SK-N-SH treated with all-trans-retinoic acid at 6 μM for 48 hours (cell line): ENCODE results near the gene KCTD17.

Experiments used
- ARNTL ChIP-seq: fragments of 450-650 bp; formaldehyde crosslinking; IDR thresholded peaks from 2 replicates; pipeline ENCODE4 v1.5.0; 2020; ENCODE audit warnings: low read depth, mild to moderate bottlenecking, moderate library complexity, borderline replicate concordance
- ISL1 ChIP-seq: fragments of 250-450 bp; sonication (Bioruptor Pico); IDR thresholded peaks from 2 replicates; pipeline ENCODE4 v2.1.2; 2022; ENCODE audit warnings: mild to moderate bottlenecking, moderate library complexity
- OSR1 ChIP-seq: fragments of 250-450 bp; sonication (Bioruptor Pico); IDR thresholded peaks from 2 replicates; pipeline ENCODE4 v1.8.0; 2022; ENCODE audit warnings: moderate library complexity, mild to moderate bottlenecking, inconsistent platforms
- RARB ChIP-seq: fragments of 250-450 bp; sonication (Bioruptor Pico); IDR thresholded peaks from 2 replicates; pipeline ENCODE4 v1.8.0; 2021; ENCODE audit warnings: mild to moderate bottlenecking, moderate library complexity
- TCF4 ChIP-seq: fragments of 250-450 bp; sonication (Bioruptor Pico); IDR thresholded peaks from 2 replicates; pipeline ENCODE4 v1.8.0; 2021; ENCODE audit warnings: mild to moderate bottlenecking, moderate library complexity, borderline replicate concordance
- ZFP3 ChIP-seq: fragments of 250-450 bp; sonication (Bioruptor Pico); IDR thresholded peaks from 2 replicates; pipeline ENCODE4 v1.5.0; 2020; ENCODE audit warnings: mild to moderate bottlenecking, moderate library complexity
- ZNF70 ChIP-seq: fragments of 450-650 bp; formaldehyde crosslinking; IDR thresholded peaks from 2 replicates; pipeline ENCODE4 v1.5.0; 2020; ENCODE audit warnings: mild to moderate bottlenecking, moderate library complexity
- ZNF8 ChIP-seq: fragments of 450-650 bp; formaldehyde crosslinking; IDR thresholded peaks from 2 replicates; pipeline ENCODE4 v1.5.0; 2020; ENCODE audit warnings: mild to moderate bottlenecking, moderate library complexity
- TF ChIP-seq, protein P1 (sequence below): fragments of 250-450 bp; sonication (Bioruptor Pico); IDR thresholded peaks from 2 replicates; pipeline ENCODE4 v1.5.1; 2020; ENCODE audit warnings: low read depth, mild to moderate bottlenecking, moderate library complexity
- TF ChIP-seq, protein P2 (sequence below): fragments of 250-450 bp; sonication (Bioruptor Pico); IDR thresholded peaks from 2 replicates; pipeline ENCODE4 v1.8.0; 2020; ENCODE audit warnings: mild to moderate bottlenecking, moderate library complexity, borderline replicate concordance
- TF ChIP-seq, protein P3 (sequence below): fragments of 250-450 bp; sonication (Bioruptor Pico); IDR thresholded peaks from 2 replicates; pipeline ENCODE4 v1.5.0; 2020; ENCODE audit warnings: mild to moderate bottlenecking, moderate library complexity

DNA sequence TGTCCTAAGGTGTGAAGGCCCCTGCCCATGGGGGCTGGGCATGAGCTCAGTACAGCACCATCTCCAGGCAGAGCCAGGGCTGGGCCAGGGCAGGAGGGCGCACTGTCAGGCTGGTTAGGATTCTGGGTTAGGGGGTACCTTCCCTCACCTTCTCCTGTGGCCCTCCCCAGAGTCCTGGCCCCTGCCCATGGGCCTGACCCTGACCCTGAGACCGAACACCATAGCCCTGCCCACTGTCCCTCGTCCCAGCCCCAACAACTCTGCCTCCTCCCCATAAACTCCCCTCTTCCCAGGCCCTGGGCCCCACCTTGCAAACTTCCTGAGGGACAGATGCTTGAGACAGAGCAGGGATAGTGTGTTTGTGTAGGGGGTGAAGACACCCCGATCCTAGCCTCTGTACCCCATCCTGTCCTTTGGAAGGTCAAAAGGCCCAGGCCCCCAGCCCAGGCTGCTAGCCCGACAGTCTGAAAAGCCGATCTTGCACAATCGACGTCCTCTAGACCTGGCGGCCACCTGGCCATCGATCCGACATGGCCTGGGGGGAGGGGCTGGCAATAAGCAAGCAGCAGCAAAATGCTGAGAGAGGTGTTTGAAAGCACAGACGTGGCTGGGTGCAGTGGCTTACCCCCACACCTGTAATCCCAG is 60.7 kb downstream of the KCTD17 start:
- TF ChIP-seq TCF4 (CRISPR knock-in tag) (no peak), ARNTL (CRISPR knock-in tag) (no peak), ZFP3 (no peak), ZNF8 (CRISPR knock-in tag) (no peak), ZNF70 (CRISPR knock-in tag) (no peak), OSR1 (CRISPR knock-in tag) (no peak), RARB (CRISPR knock-in tag) (no peak), ISL1 (no peak)
- TF ChIP-seq, protein P1, sequence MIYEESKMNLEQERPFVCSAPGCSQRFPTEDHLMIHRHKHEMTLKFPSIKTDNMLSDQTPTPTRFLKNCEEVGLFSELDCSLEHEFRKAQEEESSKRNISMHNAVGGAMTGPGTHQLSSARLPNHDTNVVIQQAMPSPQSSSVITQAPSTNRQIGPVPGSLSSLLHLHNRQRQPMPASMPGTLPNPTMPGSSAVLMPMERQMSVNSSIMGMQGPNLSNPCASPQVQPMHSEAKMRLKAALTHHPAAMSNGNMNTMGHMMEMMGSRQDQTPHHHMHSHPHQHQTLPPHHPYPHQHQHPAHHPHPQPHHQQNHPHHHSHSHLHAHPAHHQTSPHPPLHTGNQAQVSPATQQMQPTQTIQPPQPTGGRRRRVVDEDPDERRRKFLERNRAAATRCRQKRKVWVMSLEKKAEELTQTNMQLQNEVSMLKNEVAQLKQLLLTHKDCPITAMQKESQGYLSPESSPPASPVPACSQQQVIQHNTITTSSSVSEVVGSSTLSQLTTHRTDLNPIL (CRISPR knock-in tag), result no peak
- TF ChIP-seq, protein P2, sequence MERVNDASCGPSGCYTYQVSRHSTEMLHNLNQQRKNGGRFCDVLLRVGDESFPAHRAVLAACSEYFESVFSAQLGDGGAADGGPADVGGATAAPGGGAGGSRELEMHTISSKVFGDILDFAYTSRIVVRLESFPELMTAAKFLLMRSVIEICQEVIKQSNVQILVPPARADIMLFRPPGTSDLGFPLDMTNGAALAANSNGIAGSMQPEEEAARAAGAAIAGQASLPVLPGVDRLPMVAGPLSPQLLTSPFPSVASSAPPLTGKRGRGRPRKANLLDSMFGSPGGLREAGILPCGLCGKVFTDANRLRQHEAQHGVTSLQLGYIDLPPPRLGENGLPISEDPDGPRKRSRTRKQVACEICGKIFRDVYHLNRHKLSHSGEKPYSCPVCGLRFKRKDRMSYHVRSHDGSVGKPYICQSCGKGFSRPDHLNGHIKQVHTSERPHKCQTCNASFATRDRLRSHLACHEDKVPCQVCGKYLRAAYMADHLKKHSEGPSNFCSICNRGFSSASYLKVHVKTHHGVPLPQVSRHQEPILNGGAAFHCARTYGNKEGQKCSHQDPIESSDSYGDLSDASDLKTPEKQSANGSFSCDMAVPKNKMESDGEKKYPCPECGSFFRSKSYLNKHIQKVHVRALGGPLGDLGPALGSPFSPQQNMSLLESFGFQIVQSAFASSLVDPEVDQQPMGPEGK, result no peak
- TF ChIP-seq, protein P3, sequence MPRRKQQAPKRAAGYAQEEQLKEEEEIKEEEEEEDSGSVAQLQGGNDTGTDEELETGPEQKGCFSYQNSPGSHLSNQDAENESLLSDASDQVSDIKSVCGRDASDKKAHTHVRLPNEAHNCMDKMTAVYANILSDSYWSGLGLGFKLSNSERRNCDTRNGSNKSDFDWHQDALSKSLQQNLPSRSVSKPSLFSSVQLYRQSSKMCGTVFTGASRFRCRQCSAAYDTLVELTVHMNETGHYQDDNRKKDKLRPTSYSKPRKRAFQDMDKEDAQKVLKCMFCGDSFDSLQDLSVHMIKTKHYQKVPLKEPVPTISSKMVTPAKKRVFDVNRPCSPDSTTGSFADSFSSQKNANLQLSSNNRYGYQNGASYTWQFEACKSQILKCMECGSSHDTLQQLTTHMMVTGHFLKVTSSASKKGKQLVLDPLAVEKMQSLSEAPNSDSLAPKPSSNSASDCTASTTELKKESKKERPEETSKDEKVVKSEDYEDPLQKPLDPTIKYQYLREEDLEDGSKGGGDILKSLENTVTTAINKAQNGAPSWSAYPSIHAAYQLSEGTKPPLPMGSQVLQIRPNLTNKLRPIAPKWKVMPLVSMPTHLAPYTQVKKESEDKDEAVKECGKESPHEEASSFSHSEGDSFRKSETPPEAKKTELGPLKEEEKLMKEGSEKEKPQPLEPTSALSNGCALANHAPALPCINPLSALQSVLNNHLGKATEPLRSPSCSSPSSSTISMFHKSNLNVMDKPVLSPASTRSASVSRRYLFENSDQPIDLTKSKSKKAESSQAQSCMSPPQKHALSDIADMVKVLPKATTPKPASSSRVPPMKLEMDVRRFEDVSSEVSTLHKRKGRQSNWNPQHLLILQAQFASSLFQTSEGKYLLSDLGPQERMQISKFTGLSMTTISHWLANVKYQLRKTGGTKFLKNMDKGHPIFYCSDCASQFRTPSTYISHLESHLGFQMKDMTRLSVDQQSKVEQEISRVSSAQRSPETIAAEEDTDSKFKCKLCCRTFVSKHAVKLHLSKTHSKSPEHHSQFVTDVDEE (CRISPR knock-in tag), result no peak
